ENCODE results near the gene AKAP10.
"Not testable (repeated sequence)": the region's sequence is repeated elsewhere in the genome, so short reads cannot be mapped to it uniquely, and the experiment has no call there.

The AKAP10 gene

GRCh38 chr17:19928299-19928698 lies 49.3 kb downstream of the AKAP10 start:
- no peak for DNase-seq (ENCODE audit: low read depth in 1 of 2, low spot score in 1 of 2)

GRCh38 chr17:19915245-19915978 lies 62.2 kb downstream of the AKAP10 start:
- DNase-seq (ENCODE audit: low read depth in 1 of 2, low spot score in 1 of 2): no peak

GRCh38 chr17:19911033-19911432 lies 66.6 kb downstream of the AKAP10 start:
- DNase-seq (ENCODE audit: low read depth in 1 of 2, low spot score in 1 of 2): no peak

- no peak for DNase-seq (ENCODE audit: low read depth in 1 of 2, low spot score in 1 of 2)
Observed at GRCh38 chr17:19909139-19909538, 68.5 kb downstream of the AKAP10 start.

GRCh38 chr17:19905502-19905901 lies 72.1 kb downstream of the AKAP10 start:
- no peak for DNase-seq (ENCODE audit: low read depth in 1 of 2, low spot score in 1 of 2)

GRCh38 chr17:19904924-19905323 lies 72.7 kb downstream of the AKAP10 start:
- no peak for DNase-seq (ENCODE audit: low read depth in 1 of 2, low spot score in 1 of 2)

GRCh38 chr17:19904412-19904811 lies 73.2 kb downstream of the AKAP10 start:
- DNase-seq (ENCODE audit: low read depth in 1 of 2, low spot score in 1 of 2): no peak

GRCh38 chr17:19900809-19901208 lies 76.8 kb downstream of the AKAP10 start:
- no peak for DNase-seq (ENCODE audit: low read depth in 1 of 2, low spot score in 1 of 2)

GRCh38 chr17:19897903-19898302 lies 79.7 kb downstream of the AKAP10 start:
- no peak for DNase-seq (ENCODE audit: low read depth in 1 of 2, low spot score in 1 of 2)

GRCh38 chr17:19897090-19897837 lies 80.4 kb downstream of the AKAP10 start:
- DNase-seq (ENCODE audit: low read depth in 1 of 2, low spot score in 1 of 2): no peak

GRCh38 chr17:19896679-19897078 lies 80.9 kb downstream of the AKAP10 start:
- no peak for DNase-seq (ENCODE audit: low read depth in 1 of 2, low spot score in 1 of 2)

GRCh38 chr17:19890554-19890953 lies 87.1 kb downstream of the AKAP10 start:
- not testable (repeated sequence) for DNase-seq (ENCODE audit: low read depth in 1 of 2, low spot score in 1 of 2)

- not testable (repeated sequence) for DNase-seq (ENCODE audit: low read depth in 1 of 2, low spot score in 1 of 2)
Observed at GRCh38 chr17:19890001-19890400, 87.6 kb downstream of the AKAP10 start.

GRCh38 chr17:19886116-19886515 lies 91.5 kb downstream of the AKAP10 start:
- no peak for DNase-seq (ENCODE audit: low read depth in 1 of 2, low spot score in 1 of 2)

GRCh38 chr17:19883537-19884215 lies 94.0 kb downstream of the AKAP10 start:
- no peak for DNase-seq (ENCODE audit: low read depth in 1 of 2, low spot score in 1 of 2)

- DNase-seq (ENCODE audit: low read depth in 1 of 2, low spot score in 1 of 2): no peak
Observed at GRCh38 chr17:19880393-19880792, 97.2 kb downstream of the AKAP10 start.

- no peak for DNase-seq (ENCODE audit: low read depth in 1 of 2, low spot score in 1 of 2)
Observed at GRCh38 chr17:19877364-19877945, 100.2 kb downstream of the AKAP10 start.

- DNase-seq (ENCODE audit: low read depth in 1 of 2, low spot score in 1 of 2): peak in 1 of 2 donors; percentile 29
Observed at GRCh38 chr17:19876529-19877161, 101.0 kb downstream of the AKAP10 start.

- no peak for DNase-seq (ENCODE audit: low read depth in 1 of 2, low spot score in 1 of 2)
Observed at GRCh38 chr17:19874256-19874655, 103.4 kb downstream of the AKAP10 start.

- DNase-seq (ENCODE audit: low read depth in 1 of 2, low spot score in 1 of 2): no peak
Observed at GRCh38 chr17:19873346-19873745, 104.3 kb downstream of the AKAP10 start.

- no peak for DNase-seq (ENCODE audit: low read depth in 1 of 2, low spot score in 1 of 2)
Observed at GRCh38 chr17:19868079-19868395, 109.6 kb downstream of the AKAP10 start.
